ENCODE results near the gene ST13.
"Not testable (repeated sequence)": the region's sequence is repeated elsewhere in the genome, so short reads cannot be mapped to it uniquely, and the experiment has no call there.

ST13 gene

DNA sequence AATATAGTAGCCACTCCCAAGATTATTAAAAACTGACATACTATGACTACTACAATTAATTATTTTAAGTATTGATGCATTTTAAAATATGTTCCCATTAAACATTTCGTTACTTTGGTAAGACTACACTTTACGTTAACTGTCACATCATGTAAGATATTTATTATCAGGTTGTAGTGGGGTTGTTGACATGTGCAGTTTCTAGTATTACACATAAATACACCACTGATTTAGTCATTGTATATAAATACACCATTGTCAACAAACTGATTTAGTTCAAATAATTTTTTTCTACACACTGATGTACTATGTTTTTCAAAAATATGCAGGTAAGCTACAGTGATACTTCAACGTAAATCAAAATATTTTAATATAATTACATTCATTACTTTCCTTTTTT, 11.5 kb downstream of the ST13 start:
- no peak for DNase-seq (ENCODE audit: low read depth in 2 of 2, low spot score in 1 of 2)

DNA sequence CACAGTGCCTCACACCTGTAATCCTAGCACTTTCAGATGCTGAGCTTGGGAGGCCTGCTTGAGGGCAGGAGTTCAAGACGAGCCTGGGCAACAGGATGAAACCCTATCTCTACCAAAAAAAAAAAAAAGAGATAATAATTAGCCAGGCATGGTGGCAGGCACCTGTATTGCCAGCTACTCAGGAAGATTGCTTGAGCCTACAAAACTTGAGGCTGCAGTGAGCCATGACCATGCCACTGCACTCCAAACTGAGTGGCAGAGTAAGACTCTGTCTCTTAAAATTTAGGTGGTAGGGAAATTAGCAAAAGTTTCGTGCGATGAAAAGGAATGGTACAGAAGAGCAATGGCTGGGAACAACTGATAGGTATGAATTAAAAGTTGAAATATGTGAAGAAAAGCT, 18.0 kb downstream of the ST13 start:
- no peak for DNase-seq (ENCODE audit: low read depth in 2 of 2, low spot score in 1 of 2)

DNA sequence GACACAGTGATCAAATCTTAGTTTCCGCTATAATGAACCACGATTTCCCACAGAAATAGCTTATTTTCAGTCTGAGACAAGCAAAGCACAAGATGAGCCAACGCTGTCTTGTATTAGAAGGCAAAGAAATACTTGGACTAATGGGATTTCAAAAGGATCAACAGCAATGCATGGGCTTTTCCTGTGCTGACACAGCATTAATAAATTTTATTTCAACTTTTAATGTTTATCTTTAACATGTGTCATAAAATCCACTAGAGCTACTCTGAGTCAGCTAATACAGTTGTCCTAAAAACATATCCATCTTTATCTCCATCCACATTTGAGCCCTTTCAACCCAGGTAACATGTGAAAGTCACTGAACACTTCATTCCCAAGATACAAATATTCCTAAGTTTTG, 21.8 kb downstream of the ST13 start:
- no peak for DNase-seq (ENCODE audit: low read depth in 2 of 2, low spot score in 1 of 2)

DNA sequence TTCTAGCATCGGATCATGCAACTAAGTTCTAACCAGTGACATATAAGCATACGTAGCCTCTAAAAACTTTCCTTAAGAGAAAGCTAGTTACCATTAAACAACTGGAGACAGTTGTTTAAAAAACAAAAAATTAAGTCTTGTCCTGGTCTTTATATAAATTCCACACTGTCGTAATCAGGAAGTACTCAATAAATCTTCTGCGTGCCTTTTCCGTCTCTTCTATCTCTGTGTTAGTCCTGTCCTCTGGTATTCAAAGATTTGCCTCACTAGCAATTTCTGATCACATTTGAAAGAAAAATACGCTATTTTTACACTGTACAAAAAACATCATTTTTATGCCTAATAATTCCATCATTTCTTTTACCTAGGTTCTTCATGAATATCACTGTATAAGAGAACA, 27.3 kb downstream of the ST13 start:
- no peak for DNase-seq (ENCODE audit: low read depth in 2 of 2, low spot score in 1 of 2)

GRCh38 chr22:40826984-40827741, 29.3 kb downstream of the ST13 start:
- no peak for DNase-seq (ENCODE audit: low read depth in 2 of 2, low spot score in 1 of 2)

GRCh38 chr22:40826292-40826691, 30.1 kb downstream of the ST13 start:
- DNase-seq (ENCODE audit: low read depth in 2 of 2, low spot score in 1 of 2): not testable (repeated sequence)

DNA sequence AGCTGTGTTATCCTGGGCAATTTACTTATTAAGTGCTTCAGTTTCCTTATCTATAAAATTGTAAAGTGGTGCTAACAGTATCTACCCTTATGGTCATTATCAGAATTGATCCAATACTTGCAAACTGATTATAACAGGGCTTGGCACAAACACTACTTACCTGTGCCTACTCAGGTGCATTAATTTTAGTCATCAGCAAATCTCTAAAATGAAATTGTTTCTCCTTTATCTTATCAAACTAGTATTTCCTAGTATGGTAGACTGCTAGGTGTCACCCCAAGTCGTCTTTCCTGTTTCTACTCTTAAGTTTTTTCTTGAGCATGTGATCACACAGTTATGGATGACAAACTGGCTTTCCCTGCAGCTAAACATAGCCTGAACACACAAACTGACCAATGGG, 33.0 kb downstream of the ST13 start:
- no peak for DNase-seq (ENCODE audit: low read depth in 2 of 2, low spot score in 1 of 2)

- DNase-seq (ENCODE audit: low read depth in 2 of 2, low spot score in 1 of 2): no peak
Measured at GRCh38 chr22:40819599-40820140, 36.8 kb downstream of the ST13 start.

DNA sequence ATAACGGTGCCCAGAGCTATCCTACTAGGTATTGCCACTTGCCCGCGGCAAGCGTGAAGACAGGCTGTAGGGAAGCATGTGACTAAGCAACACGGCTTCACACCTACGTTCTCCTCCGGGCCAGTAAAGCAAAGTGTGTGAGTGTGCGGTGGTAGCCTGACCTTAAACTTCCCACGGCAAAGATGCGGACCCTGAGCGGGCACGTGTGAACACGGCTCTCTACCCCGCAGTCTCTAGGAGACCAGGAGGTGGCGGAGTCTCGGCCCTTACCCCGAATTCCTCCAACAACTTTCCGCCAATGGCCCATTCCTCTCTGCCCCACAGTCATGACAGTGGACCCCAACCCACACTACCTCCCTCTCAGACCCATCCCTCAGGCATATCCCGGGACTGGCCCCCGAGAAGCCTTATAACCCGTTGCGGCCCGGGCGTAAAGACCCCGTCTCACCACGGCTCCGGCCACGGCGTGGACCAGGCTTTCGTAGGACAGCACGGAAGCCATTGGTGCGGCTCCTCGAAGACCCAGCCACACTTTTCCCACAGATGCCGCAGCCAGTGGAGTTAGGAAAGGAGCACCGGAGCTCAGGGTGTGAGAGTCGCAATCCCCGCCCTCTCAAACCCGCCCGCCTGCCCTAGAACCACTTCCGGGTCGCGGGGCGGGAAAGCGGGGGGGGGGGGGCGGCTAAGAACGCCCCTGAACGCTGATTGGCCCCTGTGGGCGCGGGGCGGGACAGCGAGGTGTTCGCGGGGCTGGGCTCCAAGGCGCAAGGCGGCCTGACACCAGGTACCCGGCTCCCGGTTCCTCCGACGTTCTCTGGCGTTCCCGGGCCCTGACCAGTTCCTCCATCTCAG, 37.5 kb downstream of the ST13 start, which contains the start of gene SLC25A17:
SLC25A17 (minus strand) TSS at position 600 of the 852 bp plus-strand sequence; CDS start at position 502, 98 bp downstream.
- DNase-seq (ENCODE audit: low read depth in 2 of 2, low spot score in 1 of 2): peak; percentile 73 to 80

DNA sequence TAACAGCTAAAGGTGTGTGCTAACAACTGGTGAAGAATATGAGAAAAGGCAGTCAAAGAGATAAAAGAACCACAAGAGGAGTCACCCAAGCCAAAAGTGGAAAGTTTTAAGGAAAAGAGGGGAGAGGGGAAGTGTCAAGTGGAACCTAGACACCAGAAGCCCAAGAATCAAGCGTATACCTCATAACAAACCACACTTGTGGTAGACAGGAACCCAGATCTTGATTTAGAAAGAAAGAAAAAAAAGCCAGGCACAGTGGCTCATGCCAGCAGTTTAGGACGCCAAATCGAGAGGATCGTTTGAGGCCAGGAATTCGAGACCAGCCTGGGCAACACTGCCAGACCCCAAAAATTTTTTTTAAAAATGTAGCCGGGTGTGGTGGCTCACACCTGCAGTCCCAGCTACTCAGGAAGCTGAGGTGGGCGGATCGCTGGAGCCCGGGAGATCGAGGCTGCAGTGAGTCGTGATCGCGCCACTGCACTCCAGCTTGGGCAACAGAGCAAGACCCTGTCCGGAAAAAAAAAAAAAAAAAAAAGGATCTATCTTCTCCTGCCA, 38.2 kb downstream of the ST13 start:
- no peak for DNase-seq (ENCODE audit: low read depth in 2 of 2, low spot score in 1 of 2)

DNA sequence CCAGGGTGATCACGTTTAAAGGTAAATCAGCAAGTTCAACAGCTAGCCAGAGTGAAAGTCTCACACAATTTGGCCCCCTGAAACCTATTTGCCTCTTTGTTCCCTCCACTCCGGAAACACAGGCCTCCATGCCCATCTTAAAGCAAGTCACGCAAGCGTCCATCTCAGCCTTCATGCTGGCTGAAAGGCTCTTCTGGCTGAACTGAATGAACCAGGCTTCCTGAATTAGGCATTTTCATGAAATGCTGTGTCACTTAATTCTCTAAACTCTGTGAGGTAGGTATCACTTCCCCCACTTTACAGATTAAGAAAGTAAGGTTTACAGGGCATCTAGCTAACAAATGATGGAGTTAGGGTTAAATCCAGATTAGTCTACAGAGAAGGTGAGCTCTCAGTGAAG, 38.7 kb downstream of the ST13 start:
- DNase-seq (ENCODE audit: low read depth in 2 of 2, low spot score in 1 of 2): no peak

DNA sequence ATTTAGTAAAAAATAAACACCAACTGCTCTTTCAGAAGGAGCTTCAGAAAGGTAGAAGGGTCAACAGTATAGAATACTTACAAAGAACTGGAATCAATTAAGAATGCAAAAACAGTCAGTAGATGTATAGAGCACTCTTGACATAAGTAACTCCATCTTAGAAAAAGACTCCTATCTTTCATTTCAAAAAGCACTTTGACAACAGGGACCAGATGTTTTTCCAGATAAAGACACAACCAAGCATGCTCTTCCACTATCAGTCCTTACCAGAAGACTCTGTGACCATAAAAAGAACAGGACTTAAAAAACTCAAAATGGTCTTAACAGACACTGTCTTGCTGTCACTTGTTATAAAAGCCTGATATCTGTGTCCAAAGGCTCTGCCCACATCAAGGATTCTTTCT, 42.5 kb downstream of the ST13 start:
- DNase-seq (ENCODE audit: low read depth in 2 of 2, low spot score in 1 of 2): no peak

DNA sequence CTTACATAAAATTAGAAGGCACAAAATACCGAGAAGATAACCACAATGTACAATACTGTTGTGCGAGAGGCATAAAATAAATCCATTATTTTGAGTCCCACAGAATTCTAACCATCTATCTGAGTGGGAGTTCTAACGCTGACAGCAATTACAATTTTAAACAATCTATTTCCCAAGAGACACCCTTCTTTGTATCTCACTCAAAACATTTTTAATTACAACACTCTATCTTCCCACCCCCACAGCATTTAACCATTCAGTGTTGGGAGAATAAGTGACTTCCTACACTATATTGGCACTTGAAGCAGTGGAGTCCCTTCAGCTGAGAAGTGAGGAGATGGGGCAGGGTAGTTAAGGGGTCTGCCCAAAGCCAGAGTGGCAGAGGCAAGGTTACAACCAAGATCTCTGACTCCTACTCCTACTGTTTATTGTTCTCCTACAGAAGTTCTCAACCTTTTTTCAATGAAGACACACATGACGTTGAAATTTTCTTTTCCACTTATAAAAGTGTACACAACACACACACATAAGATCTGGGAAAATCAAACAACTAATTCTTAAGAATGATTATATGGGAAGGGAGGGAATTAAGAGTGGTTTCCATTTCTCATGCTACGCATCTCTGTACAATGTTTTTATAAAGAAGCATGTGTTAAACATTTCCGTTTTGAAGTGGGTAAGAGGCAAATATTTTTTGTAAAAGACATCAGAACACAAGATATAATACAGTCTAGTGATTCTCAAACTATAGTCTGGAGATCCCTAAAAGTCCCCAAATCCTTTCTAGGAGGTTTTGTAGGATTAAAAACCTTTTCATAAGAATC, 48.2 kb downstream of the ST13 start:
- DNase-seq (ENCODE audit: low read depth in 2 of 2, low spot score in 1 of 2): no peak

GRCh38 chr22:40806711-40807110, 49.7 kb downstream of the ST13 start:
- DNase-seq (ENCODE audit: low read depth in 2 of 2, low spot score in 1 of 2): no peak

- no peak for DNase-seq (ENCODE audit: low read depth in 2 of 2, low spot score in 1 of 2)
Measured at GRCh38 chr22:40805699-40806203, 50.7 kb downstream of the ST13 start.

DNA sequence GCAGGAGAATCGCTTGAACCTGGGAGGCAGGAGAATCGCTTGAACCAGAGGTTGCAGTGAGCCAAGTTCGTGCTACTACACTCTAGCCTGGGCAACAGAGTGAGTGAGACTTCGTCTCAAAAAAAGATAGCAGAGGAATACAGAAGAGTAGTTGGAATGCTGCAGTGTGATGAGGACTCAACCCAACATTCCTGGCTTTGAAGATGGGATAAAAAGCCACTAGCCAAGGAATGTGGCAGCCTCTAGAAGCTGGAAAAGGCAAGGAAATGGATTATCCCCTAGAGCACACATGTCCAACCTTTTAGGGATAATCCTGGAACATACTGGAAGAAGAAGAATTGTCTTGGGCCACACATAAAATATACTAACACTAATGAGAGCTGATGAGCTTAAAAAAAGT, 51.2 kb downstream of the ST13 start:
- DNase-seq (ENCODE audit: low read depth in 2 of 2, low spot score in 1 of 2): no peak

DNA sequence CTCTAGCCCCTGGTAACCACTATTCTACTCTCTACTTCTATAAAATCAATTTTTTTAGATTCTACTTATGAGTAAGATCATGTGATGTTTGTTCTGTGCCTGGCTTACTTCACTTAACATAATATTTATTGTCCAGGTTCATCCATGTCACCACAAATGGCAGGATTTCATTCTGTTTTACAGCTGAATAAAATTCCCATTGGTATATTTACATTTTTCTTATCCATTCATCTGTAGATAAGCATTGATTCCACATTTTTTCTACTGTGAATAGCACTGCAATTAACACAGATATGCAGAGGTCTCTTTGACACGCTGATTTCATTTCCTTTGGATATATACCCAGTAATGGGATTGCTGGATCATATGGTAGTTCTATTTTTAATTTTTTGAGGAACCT, 53.1 kb downstream of the ST13 start:
- no peak for DNase-seq (ENCODE audit: low read depth in 2 of 2, low spot score in 1 of 2)

DNA sequence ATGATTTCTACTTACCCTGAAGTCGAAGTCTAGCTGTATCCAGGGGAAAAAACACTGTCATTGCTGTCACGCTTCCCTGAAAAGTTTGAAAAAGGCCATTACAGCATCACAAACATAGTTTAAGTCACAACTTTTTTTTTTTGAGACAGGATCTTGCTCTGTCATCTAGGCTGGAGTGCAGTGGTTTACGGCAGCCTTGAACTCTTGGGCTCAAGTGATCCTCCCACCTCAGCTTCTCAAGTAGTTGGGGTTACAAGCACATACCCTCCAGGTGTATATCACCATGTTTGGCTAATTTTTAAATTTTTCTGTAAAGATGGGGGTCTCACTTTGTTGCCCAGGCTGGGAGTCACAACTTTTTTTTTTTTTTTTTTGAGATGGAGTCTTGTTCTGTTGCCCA, 57.4 kb downstream of the ST13 start:
- no peak for DNase-seq (ENCODE audit: low read depth in 2 of 2, low spot score in 1 of 2)

- DNase-seq (ENCODE audit: low read depth in 2 of 2, low spot score in 1 of 2): no peak
Measured at GRCh38 chr22:40797427-40797826, 59.0 kb downstream of the ST13 start.

- no peak for DNase-seq (ENCODE audit: low read depth in 2 of 2, low spot score in 1 of 2)
Measured at GRCh38 chr22:40792451-40792850, 64.0 kb downstream of the ST13 start.

DNA sequence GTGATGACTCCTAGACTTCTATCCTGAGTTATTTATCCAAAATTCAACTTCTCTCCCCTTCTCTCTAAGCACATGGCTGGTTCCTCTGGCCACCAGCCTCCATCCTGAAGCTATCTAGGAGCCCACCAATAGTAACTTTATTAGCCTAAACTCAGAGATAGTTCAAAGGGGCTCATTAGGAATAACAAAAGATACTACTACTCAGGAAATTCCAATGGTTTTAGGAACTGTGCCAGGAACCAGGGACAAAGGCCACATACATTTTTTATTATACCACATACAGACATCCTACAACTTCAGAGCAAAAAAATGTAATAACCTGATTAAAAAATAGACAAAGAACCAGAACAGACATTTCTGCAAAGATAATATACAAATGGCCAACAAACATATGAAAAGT, 65.2 kb downstream of the ST13 start:
- no peak for DNase-seq (ENCODE audit: low read depth in 2 of 2, low spot score in 1 of 2)
